Superior temporal gyrus (tissue), 1 donor: Measurements from ENCODE around the gene SLC30A2.

Experiments
- DNase-seq: peaks from one replicate; pipeline ENCODE4 v3.0.0-alpha.2; 2016; ENCODE audit errors: extremely low spot score

SLC30A2 gene

GRCh38 chr1:26041978-26042377 lies 3.9 kb downstream of the SLC30A2 start:
- DNase-seq: no peak

- no peak for DNase-seq
Observed at GRCh38 chr1:26041401-26041800, 4.5 kb downstream of the SLC30A2 start.

- no peak for DNase-seq
Observed at GRCh38 chr1:26038904-26039303, 7.0 kb downstream of the SLC30A2 start.

- no peak for DNase-seq
Observed at GRCh38 chr1:26038477-26038876, 7.4 kb downstream of the SLC30A2 start.

- DNase-seq: no peak
Observed at GRCh38 chr1:26037904-26038303, 8.0 kb downstream of the SLC30A2 start.

GRCh38 chr1:26036756-26037281 lies 9.1 kb downstream of the SLC30A2 start:
- DNase-seq: no peak

- DNase-seq: peak; percentile 87
Observed at GRCh38 chr1:26035959-26036755, 9.8 kb downstream of the SLC30A2 start.

GRCh38 chr1:26035203-26035958 lies 10.5 kb downstream of the SLC30A2 start:
- DNase-seq: peak; percentile 95

- no peak for DNase-seq
Observed at GRCh38 chr1:26034504-26035202, 11.3 kb downstream of the SLC30A2 start.

GRCh38 chr1:26032656-26033357 lies 13.1 kb downstream of the SLC30A2 start:
- DNase-seq: no peak

GRCh38 chr1:26031611-26032220 lies 14.2 kb downstream of the SLC30A2 start:
- DNase-seq: no peak

GRCh38 chr1:26031196-26031595 lies 14.7 kb downstream of the SLC30A2 start:
- no peak for DNase-seq

GRCh38 chr1:26029864-26030481 lies 15.9 kb downstream of the SLC30A2 start:
- DNase-seq: peak; percentile 33

GRCh38 chr1:26029054-26029863 lies 16.7 kb downstream of the SLC30A2 start:
- DNase-seq: no peak

- no peak for DNase-seq
Observed at GRCh38 chr1:26028490-26028980, 17.4 kb downstream of the SLC30A2 start.

- DNase-seq: no peak
Observed at GRCh38 chr1:26027716-26028489, 18.0 kb downstream of the SLC30A2 start.

GRCh38 chr1:26025517-26025916 lies 20.4 kb downstream of the SLC30A2 start:
- DNase-seq: no peak

- no peak for DNase-seq
Observed at GRCh38 chr1:26025060-26025459, 20.9 kb downstream of the SLC30A2 start.

GRCh38 chr1:26023826-26024225 lies 22.1 kb downstream of the SLC30A2 start:
- DNase-seq: peak; percentile 16
